NT2/D1 (cell line): ENCODE results near the gene UQCR11.

Experiments
- YY1 ChIP-seq: IDR thresholded peaks from 2 replicates; pipeline ENCODE4 v1.6.1; 2011; ENCODE audit not compliant: insufficient read length, insufficient read depth
- ZNF274 ChIP-seq: IDR thresholded peaks from 2 replicates; pipeline ENCODE4 v1.6.1; 2011; ENCODE audit warnings: mild to moderate bottlenecking, low read depth, low read length

GRCh38 chr19:1612114-1613086 lies 7.1 kb upstream of the UQCR11 start:
- no peak for TF ChIP-seq YY1
- TF ChIP-seq ZNF274, result no peak
